K562 (cell line): ENCODE results near the gene RPS19.

Source experiments
- CBX3 ChIP-seq, 2 experiments: IDR thresholded peaks; 1 replicate in 1 of 2; 2 replicates in 1 of 2; pipeline ENCODE4 v1.6.1; 2012; ENCODE audit warnings: inconsistent platforms in 2 of 2, low read length in 2 of 2, borderline replicate concordance in 1 of 2, control low read depth in 1 of 2
- CTCF ChIP-seq, 3 experiments: IDR thresholded peaks in 2 of 3; conservative IDR thresholded peaks in 1 of 3; 2 replicates each; pipeline ENCODE4 v1.5.1; 2011 to 2012; ENCODE audit warnings: low read length in 3 of 3, mild to moderate bottlenecking in 3 of 3, control low read depth in 2 of 3, improper control_type of control experiment in 1 of 3, inconsistent platforms in 1 of 3, low read depth in 1 of 3, mixed read lengths in 1 of 3, moderate library complexity in 1 of 3; ENCODE audit not compliant: insufficient read depth in 2 of 3
- FOXM1 ChIP-seq, 2 experiments: fragments of 450-650 bp in 1 of 2; sonication (generic) in 1 of 2; formaldehyde crosslinking in 1 of 2; IDR thresholded peaks; 2 replicates each; pipeline versions ENCODE4 v1.6.1 to v1.9.0; 2017 to 2022; ENCODE audit warnings: low read depth in 2 of 2, mild to moderate bottlenecking in 2 of 2, missing genetic modification reagents in 1 of 2, moderate library complexity in 1 of 2
- NRF1 ChIP-seq, 2 experiments: fragments of 450-650 bp; IDR thresholded peaks in 1 of 2; conservative IDR thresholded peaks in 1 of 2; 2 replicates each; pipeline ENCODE4 v1.6.1; 2014; ENCODE audit warnings: mild to moderate bottlenecking in 2 of 2
- TF ChIP-seq, protein P1 (sequence below): fragments of 250-450 bp; sonication (Bioruptor Pico); IDR thresholded peaks from 2 replicates; pipeline ENCODE4 v1.5.0; 2021; ENCODE audit warnings: mild to moderate bottlenecking, borderline replicate concordance

GRCh38 chr19:41853344-41853743 is 6.7 kb upstream of the RPS19 start:
- no peak for TF ChIP-seq FOXM1 (IDR thresholded peaks at IDR 0.05; ENCODE audit: low read depth)
- TF ChIP-seq FOXM1 (CRISPR knock-in tag; IDR thresholded peaks at IDR 0.05; ENCODE audit: low read depth): no peak
- TF ChIP-seq, protein P1, sequence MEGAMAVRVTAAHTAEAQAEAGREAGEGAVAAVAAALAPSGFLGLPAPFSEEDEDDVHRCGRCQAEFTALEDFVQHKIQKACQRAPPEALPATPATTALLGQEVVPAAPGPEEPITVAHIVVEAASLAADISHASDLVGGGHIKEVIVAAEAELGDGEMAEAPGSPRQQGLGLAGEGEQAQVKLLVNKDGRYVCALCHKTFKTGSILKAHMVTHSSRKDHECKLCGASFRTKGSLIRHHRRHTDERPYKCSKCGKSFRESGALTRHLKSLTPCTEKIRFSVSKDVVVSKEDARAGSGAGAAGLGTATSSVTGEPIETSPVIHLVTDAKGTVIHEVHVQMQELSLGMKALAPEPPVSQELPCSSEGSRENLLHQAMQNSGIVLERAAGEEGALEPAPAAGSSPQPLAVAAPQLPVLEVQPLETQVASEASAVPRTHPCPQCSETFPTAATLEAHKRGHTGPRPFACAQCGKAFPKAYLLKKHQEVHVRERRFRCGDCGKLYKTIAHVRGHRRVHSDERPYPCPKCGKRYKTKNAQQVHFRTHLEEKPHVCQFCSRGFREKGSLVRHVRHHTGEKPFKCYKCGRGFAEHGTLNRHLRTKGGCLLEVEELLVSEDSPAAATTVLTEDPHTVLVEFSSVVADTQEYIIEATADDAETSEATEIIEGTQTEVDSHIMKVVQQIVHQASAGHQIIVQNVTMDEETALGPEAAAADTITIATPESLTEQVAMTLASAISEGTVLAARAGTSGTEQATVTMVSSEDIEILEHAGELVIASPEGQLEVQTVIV (CRISPR knock-in tag): no peak
- TF ChIP-seq NRF1 (conservative IDR thresholded peaks at IDR 0.05 in 1 of 2, IDR thresholded peaks at IDR 0.05 in 1 of 2): no peak
- no peak for TF ChIP-seq CBX3 (IDR thresholded peaks at IDR 0.05; ENCODE audit: borderline replicate concordance in 1 of 2, low read length in 2 of 2)
- TF ChIP-seq CTCF (IDR thresholded peaks at IDR 0.05 in 2 of 3, conservative IDR thresholded peaks at IDR 0.05 in 1 of 3; ENCODE audit: insufficient read depth in 2 of 3, low read depth in 1 of 3, low read length in 3 of 3): no peak
